GM21717 (cell line): ENCODE measurements around the gene OR8J1.
"Not testable (repeated sequence)": the region's sequence is repeated elsewhere in the genome, so short reads cannot be mapped to it uniquely, and the experiment has no call there.

Experiments used
- ATAC-seq: cut with Tn5 transposase; IDR thresholded peaks from one replicate; pipeline ENCODE4 v1.9.1; 2021; ENCODE audit warnings: mild to moderate bottlenecking, moderate library complexity; ENCODE audit not compliant: unreplicated experiment

Gene OR8J1

DNA sequence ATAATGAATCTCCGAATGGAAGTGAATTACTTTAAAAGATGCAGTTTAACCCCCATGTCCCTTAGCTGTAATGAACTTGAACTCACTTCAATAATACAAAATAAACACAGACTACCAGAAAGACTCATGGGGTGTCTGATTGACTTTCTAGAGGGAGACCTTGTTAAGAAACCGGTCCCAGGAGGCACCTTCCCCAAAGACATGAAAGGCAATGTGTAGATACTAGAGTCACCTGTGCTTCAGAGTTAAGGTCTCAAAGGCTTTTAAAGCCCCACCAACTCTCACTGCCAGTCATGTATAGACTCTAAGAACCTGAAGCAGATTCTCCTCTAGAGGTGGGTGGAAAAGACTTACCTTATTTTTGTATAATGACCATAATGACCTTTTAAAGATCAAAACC, at the start of gene OR8J1:
Gene OR8J1, plus strand, starts transcription at position 301 of the 400 bp plus-strand sequence. CDS start 5,956 bp downstream, outside the sequence.
- ATAC-seq, result no peak

DNA sequence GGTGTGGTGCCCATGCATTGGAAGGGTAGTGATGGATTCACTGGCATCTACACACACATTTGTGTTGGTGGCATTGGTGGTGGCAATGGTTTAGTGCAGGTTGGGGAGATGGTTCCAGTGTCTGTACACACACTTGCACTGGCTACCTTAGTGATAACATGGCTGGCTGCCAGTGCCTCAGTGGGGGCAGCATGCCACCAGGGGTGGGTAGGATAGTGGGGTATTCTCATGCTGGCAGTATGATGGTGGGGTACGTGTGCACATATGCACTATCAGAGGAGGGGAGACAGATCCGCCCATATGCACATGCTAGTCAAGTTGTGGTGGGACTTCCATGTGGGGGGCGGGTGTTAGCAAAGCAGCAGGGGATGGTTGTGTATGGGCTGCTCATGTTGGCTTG, 46.3 kb upstream of the OR8J1 start:
- no peak for ATAC-seq

DNA sequence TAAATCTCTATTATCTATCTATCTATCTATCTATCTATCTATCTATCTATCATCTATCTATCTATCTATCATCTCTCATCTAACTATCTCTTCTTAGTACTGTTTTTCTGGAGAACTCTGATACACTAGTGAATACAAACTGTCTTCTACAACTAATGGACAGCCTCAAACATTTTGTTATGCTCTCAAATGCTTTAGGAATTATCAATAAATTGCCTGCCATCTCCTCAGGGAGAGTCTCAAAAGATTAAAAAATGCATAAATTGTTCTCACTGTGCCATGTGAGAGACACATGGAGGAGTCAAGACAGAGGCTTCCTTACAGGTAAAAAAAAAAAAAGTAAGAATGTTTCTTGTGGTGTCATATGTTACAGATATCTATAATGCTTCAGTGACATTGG, 39.2 kb upstream of the OR8J1 start, which contains the start of gene OR8K3:
Gene OR8K3, plus strand, starts transcription at position 301 of the 400 bp plus-strand sequence. CDS start 3,163 bp downstream, outside the sequence.
- ATAC-seq, result no peak

- no peak for ATAC-seq
Observed at GRCh38 chr11:56331861-56332491, 22.1 kb upstream of the OR8J1 start.

DNA sequence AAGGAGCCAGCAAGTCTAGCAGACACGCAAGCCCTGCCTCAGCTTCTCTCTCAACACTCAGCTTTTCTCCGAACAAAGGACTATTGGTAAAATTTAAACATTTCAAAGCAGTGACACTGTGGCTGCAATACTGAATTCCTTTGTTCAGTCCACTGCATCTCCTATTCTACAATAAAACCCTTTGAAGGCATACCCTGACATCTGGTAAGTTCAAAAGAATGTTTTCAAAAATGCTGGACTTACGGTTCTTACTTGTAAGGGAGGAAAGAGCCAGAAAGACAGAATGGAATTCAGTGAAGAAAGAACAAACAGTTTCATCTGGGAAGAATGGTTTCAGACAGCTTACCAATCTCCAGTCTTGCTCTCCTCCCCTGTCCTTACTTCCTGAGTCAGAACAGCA, 20.9 kb upstream of the OR8J1 start:
- ATAC-seq, result no peak

- no peak for ATAC-seq
Observed at GRCh38 chr11:56340289-56340688, 13.8 kb upstream of the OR8J1 start.

DNA sequence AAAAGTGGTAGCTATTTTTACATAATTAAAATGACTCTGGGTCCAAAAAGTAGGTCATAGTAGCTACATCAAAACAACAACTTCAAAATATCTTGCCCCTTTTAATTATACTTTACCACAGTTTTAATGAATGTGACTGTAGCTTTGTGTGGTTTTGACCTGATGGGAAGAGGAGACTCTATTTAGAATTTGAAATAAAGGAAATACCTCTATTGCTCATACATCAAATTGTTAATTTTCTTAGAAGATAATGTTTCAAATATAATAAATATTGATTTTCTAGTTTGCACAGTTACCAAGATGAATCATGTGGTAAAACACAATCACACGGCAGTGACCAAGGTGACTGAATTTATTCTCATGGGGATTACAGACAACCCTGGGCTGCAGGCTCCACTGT, 8.4 kb upstream of the OR8J1 start, which contains the start of gene OR8K1:
Gene OR8K1, plus strand, starts transcription at position 301 of the 400 bp plus-strand sequence. Its CDS starts 0 bp downstream, at position 301.
- ATAC-seq, result no peak

GRCh38 chr11:56375324-56375723, 21.2 kb downstream of the OR8J1 start, which contains the start of gene OR8U1:
TSS of gene OR8U1 (plus strand) at chr11:56375624. CDS start at chr11:56375624, 0 bp downstream.
- no peak for ATAC-seq

- no peak for ATAC-seq
Observed at GRCh38 chr11:56380120-56380519, 26.0 kb downstream of the OR8J1 start.

GRCh38 chr11:56394381-56394780, 40.3 kb downstream of the OR8J1 start:
- ATAC-seq, result no peak

GRCh38 chr11:56396047-56396446, 42.0 kb downstream of the OR8J1 start:
- no peak for ATAC-seq

GRCh38 chr11:56401858-56402461, 47.9 kb downstream of the OR8J1 start:
- not testable (repeated sequence) for ATAC-seq

DNA sequence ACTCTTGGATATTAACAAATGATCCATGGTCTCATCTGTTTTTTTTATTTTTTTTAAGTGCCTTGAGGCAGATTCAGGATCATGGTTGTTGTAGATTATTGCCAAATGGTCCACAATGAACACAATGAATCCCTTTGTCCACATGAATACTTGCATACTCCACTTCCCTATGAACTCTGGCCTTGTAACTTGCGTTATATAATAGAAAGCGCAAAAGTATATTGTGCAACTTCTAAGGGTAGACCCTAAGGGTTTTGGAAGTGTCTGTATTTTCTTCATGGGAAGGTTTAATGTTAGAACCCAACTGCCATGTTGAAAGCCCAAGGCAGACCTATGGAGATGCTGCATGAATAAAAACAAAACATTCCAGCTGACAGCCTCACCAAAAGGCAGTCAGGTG, 50.3 kb downstream of the OR8J1 start:
- no peak for ATAC-seq

DNA sequence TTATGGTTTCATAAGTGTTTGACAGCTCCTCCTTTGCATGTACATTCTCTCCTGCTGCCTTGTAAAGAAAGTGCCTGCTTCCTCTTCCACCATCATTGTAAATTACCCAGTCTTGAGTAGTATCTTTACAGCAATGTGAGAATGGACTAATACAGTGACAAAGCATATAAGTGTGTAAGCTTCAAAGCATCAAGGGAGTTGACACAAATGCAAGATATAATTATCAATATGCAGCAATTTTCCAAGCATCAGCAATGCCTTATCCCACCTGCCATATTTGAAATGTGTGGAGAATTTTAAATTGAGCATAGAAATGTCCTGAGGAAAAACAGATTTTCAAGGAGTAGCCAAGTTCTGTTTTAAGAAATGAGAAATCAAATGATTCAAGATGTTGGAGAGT, 56.7 kb downstream of the OR8J1 start:
- no peak for ATAC-seq
